Pulmonary artery endothelial cell (primary cell): Measurements from ENCODE around the gene GTPBP1. TPM values are rescaled to one million over a fixed set of nuclear protein-coding genes. Genes with fewer than 3 reads are reported as not detected.

Experiments used
- DNase-seq: peaks from one replicate; pipeline ENCODE4 v3.0.0-alpha.2; 2011; ENCODE audit warnings: low read depth, low spot score
- total RNA-seq: library from RNA; depleted of rRNA; stranded (reverse); fragments of >200 nt; gene quantifications from 2 replicates; pipeline ENCODE4 v1.2.3, GENCODE V29; 2014

GTPBP1 gene
- total RNA-seq, 1 donor from 2014 or later, result 26.4 TPM

- no peak for DNase-seq
These were observed 19.3 kb downstream of the GTPBP1 start for GRCh38 chr22:38724926-38725571.

- DNase-seq, result no peak
These were observed 20.3 kb downstream of the GTPBP1 start for GRCh38 chr22:38725900-38726655.

- DNase-seq, result no peak
These were observed 21.4 kb downstream of the GTPBP1 start for GRCh38 chr22:38727123-38727522.

- no peak for DNase-seq
These were observed 22.0 kb downstream of the GTPBP1 start for GRCh38 chr22:38727530-38728451.

- no peak for DNase-seq
These were observed 23.4 kb downstream of the GTPBP1 start for GRCh38 chr22:38728871-38729796.

- no peak for DNase-seq
These were observed 24.2 kb downstream of the GTPBP1 start for GRCh38 chr22:38729946-38730345.

GRCh38 chr22:38730411-38730871 is 24.7 kb downstream of the GTPBP1 start:
- no peak for DNase-seq

- DNase-seq, result no peak
These were observed 26.0 kb downstream of the GTPBP1 start for GRCh38 chr22:38731703-38732161.

- no peak for DNase-seq
These were observed 26.6 kb downstream of the GTPBP1 start for GRCh38 chr22:38732251-38732815.

GRCh38 chr22:38733329-38733723 is 27.6 kb downstream of the GTPBP1 start:
- no peak for DNase-seq

- DNase-seq, result no peak
These were observed 28.1 kb downstream of the GTPBP1 start for GRCh38 chr22:38733724-38734381.

GRCh38 chr22:38734421-38735100 is 28.8 kb downstream of the GTPBP1 start:
- DNase-seq, result no peak

- DNase-seq, result no peak
These were observed 29.4 kb downstream of the GTPBP1 start for GRCh38 chr22:38735126-38735464.

- no peak for DNase-seq
These were observed 29.9 kb downstream of the GTPBP1 start for GRCh38 chr22:38735465-38736256.

- DNase-seq, result no peak
These were observed 30.5 kb downstream of the GTPBP1 start for GRCh38 chr22:38736257-38736570.

- no peak for DNase-seq
These were observed 31.7 kb downstream of the GTPBP1 start for GRCh38 chr22:38737302-38738060.

GRCh38 chr22:38738475-38739070 is 32.8 kb downstream of the GTPBP1 start:
- DNase-seq, result no peak
